Memory B cell (primary cell): ENCODE results near the gene TMEM39B.
"Not testable (repeated sequence)": the region's sequence is repeated elsewhere in the genome, so short reads cannot be mapped to it uniquely, and the experiment has no call there.

Source experiments
- ATAC-seq: fragments of 150-1000 bp; cut with Tn5 transposase; 2 replicates; pipeline ENCODE4 v1.10.0; 2021; ENCODE audit warnings: low read depth, mild to moderate bottlenecking, moderate library complexity
- DNase-seq, 2 donors: peaks; one replicate each; pipeline ENCODE4 v3.0.0; 2022; ENCODE audit warnings: low spot score in 2 of 2
- H3K27ac Mint-ChIP-seq: one replicate; pipeline ENCODE4 v1.8.0; 2022; ENCODE audit warnings: mild to moderate bottlenecking, moderate library complexity, mixed read lengths
- H3K27me3 Mint-ChIP-seq: one replicate; pipeline ENCODE4 v1.8.0; 2022; ENCODE audit warnings: mixed read lengths
- H3K36me3 Mint-ChIP-seq: one replicate; pipeline ENCODE4 v1.8.0; 2022; ENCODE audit warnings: mild to moderate bottlenecking, mixed read lengths
- H3K4me1 Mint-ChIP-seq: one replicate; pipeline ENCODE4 v1.8.0; 2022; ENCODE audit warnings: mixed read lengths
- H3K4me3 Mint-ChIP-seq: one replicate; pipeline ENCODE4 v1.8.0; 2022; ENCODE audit warnings: mild to moderate bottlenecking, moderate library complexity, mixed read lengths
- H3K9me3 Mint-ChIP-seq: one replicate; pipeline ENCODE4 v1.8.0; 2022; ENCODE audit warnings: mixed read lengths

The TMEM39B gene

DNA sequence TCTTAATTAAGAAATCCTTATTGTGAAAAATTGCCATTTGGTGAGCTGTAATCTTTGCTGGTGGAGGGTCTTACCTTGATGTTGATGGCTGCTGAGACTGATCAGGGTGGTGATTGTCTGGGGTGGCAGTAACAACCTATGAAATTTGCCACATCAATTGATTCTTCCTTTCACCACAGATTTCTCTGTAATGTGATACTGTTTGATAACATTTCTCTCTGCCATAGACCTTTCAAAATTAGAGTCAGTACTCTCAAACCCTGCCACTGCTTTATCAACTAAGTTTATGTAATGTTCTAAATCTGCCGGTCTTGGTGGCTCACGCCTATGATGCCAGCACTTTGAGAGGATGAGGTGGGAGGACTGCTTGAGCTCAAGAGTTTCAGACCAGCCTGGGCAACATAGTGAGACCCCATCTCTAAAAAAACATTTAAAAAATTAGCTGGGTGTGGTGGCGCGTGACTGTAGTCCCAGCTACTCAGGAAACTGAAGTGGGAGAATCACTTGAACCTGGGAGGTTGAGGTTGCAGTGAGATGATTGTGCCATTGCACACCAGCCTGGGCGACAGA lies 40.2 kb downstream of the TMEM39B start:
- no peak for ATAC-seq
- no peaks in the 10 kb centered on the region for H3K9me3 Mint-ChIP-seq
- H3K27ac Mint-ChIP-seq: no peak overlapping the region

DNA sequence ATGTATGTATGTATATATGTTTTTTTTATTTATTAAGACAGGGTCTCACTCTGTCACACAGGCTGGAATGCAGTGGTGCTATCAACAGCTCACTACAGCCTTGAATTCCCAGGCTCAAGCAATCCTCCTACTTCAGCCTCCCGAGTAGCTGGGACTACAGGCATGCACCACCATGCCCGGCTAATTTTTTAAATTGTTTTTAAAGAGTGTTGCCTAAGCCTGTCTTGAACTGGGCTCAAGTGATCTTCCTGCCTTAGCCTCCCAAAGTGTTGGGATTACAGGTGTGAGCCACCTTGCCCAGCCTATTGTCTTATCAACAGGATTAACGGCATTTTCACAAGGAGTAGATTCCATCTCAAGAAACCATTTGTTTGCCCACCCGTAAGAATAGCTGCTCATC lies 40.7 kb downstream of the TMEM39B start:
- H3K4me3 Mint-ChIP-seq, H3K36me3 Mint-ChIP-seq, DNase-seq, H3K9me3 Mint-ChIP-seq, H3K27ac Mint-ChIP-seq, H3K27me3 Mint-ChIP-seq, ATAC-seq: not testable (repeated sequence)
- peaks cover 34% of the 10 kb centered on the region for H3K4me1 Mint-ChIP-seq

More for the DNA sequence above, 40.2 kb downstream of the TMEM39B start:
- DNase-seq: no peak
- Mint-ChIP-seq H3K4me3 (no peak overlapping the region), H3K36me3 (peaks cover 5% of the 10 kb centered on the region), H3K27me3 (no peaks in the 10 kb centered on the region), H3K4me1 (peaks cover 34% of the 10 kb centered on the region)

DNA sequence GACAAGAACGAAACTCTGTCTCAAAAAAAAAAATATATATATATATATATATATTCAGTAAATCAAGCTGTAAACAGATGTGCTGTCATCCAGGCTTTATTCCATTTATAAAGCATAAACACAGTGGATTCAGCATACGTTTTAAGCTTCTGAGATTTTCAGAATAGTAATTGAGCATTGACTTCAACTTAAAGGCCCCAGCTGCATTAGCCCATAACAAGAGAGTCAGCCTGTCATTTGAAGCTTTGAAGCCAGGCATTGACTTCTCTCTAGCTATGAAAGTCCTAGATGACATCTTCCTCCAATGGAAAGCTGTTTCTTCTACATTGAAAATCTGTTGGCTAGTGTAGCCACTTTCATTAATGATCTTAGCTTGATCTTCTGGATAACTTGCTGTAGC lies 41.7 kb downstream of the TMEM39B start:
- H3K9me3 Mint-ChIP-seq: no peaks in the 10 kb centered on the region
- ATAC-seq (no peak), DNase-seq (no peak)
- H3K4me3 Mint-ChIP-seq: no peak overlapping the region
- H3K27ac Mint-ChIP-seq: no peak overlapping the region
- peaks cover 31% of the 10 kb centered on the region for H3K4me1 Mint-ChIP-seq
- no peaks in the 10 kb centered on the region for H3K27me3 Mint-ChIP-seq
- peaks cover 4% of the 10 kb centered on the region for H3K36me3 Mint-ChIP-seq

DNA sequence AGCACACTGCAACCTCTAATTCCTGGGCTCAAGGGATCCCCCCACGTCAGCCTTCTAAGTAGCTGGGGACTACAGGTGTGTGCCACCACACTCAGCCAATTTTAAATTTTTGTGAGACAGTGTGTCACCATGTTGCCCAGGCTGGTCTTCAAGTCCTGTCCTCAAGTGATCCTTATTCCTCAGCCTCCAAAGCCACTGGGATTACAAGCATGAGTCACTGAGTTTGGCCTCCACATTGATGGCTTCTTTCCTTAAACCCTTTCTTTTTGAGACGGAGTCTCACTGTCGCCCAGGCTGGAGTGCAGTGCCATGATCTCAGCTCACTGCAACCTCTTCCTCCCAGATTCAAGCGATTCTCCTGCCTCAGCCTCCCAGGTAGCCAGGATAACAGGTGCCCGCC lies 42.8 kb downstream of the TMEM39B start:
- no peak for ATAC-seq
- H3K27ac Mint-ChIP-seq: no peak overlapping the region
- peaks cover 4% of the 10 kb centered on the region for H3K36me3 Mint-ChIP-seq

DNA sequence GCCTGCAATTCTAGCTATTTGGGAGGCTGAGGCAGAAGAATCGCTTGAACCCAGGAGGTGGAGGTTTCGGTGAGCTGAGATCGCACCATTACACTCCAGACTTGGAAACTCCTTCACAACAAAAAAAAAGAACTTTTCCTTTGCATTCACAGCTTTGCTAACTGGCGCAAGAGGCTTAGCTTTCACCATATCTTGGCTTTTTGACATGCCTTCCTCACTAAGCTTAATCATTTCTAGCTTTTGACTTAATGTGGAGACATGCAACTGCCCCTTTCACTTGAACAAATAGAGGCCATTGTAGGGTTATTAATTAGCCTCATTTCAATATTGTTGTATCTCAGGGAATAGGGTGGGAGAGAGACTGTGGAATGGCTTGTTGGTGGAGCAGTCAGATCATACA lies 43.8 kb downstream of the TMEM39B start:
- Mint-ChIP-seq H3K9me3 (no peaks in the 10 kb centered on the region), H3K4me1 (peaks cover 26% of the 10 kb centered on the region), H3K36me3 (peaks cover 9% of the 10 kb centered on the region), H3K4me3 (no peak overlapping the region), H3K27ac (no peak overlapping the region), H3K27me3 (no peaks in the 10 kb centered on the region)
- no peak for ATAC-seq
- DNase-seq: no peak

More for the DNA sequence above, 42.8 kb downstream of the TMEM39B start:
- Mint-ChIP-seq H3K4me1 (peaks cover 30% of the 10 kb centered on the region), H3K27me3 (no peaks in the 10 kb centered on the region), H3K4me3 (no peak overlapping the region), H3K9me3 (no peaks in the 10 kb centered on the region)
- no peak for DNase-seq

DNA sequence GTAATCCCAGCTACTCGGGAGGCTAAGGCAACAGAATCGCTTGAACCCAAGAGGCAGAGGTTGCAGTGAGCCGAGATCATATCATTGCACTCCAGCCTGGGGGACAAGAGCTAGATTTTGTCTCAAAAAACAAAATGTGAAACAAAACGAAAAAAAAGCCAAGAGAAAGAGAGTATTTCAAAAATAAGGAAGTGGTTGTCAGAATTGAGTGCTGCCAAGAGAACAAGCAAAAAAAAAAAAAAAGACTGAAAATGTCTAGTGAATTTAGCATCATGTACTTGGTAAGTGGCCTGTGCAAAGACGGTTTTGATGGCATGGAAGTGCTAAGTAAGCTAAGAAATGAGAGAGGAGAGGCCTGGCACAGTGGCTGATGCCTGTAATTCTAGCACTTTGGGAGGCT lies 49.4 kb downstream of the TMEM39B start:
- H3K27me3 Mint-ChIP-seq: no peaks in the 10 kb centered on the region
- peak overlapping the region; percentile 76 for H3K27ac Mint-ChIP-seq
- peaks cover 30% of the 10 kb centered on the region for H3K4me1 Mint-ChIP-seq
- peaks cover 7% of the 10 kb centered on the region for H3K36me3 Mint-ChIP-seq
- no peaks in the 10 kb centered on the region for H3K9me3 Mint-ChIP-seq
- H3K4me3 Mint-ChIP-seq: peak overlapping the region; percentile 63
- DNase-seq (no peak), ATAC-seq (no peak)

DNA sequence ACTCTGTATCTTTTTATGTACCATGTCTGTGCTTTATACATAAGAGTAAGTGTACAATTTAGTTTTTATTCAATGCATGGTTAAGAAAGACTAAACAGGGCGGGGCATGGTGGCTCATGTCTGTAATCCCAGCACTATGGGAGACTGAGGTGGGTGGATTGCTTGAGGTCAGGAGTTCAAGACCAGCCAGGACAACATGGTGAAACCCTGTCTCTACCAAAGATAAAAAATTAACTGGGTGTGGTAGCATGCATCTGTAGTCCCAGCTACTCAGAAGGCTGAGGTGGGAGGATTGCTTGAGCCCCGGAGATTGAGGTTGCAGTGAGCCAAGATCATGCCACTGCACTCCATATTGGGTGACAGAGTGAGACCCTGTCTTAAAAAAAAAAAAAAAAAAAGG lies 50.6 kb downstream of the TMEM39B start:
- not testable (repeated sequence) for H3K27ac Mint-ChIP-seq, H3K36me3 Mint-ChIP-seq, H3K9me3 Mint-ChIP-seq, ATAC-seq, H3K4me3 Mint-ChIP-seq, H3K27me3 Mint-ChIP-seq, DNase-seq
- H3K4me1 Mint-ChIP-seq: peaks cover 40% of the 10 kb centered on the region

DNA sequence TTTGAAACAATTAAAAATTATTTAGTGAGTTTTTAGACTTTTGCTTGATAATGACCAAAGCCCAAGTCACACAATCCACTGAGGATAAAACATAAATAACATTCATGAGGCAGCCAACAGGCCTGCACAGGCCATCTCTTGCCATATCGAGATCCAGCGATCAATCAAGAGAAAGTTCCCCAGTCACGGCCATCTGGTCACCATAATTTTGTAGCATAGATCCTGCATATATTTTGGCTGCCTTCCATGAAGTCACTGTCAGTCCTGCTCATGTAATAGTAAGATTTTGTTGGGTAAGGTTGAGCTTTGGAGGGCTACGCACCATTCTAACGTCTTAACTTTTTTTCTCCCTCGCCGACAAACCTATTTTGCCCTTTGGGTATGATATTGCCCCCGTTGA lies 52.6 kb downstream of the TMEM39B start:
- Mint-ChIP-seq H3K4me3 (no peak overlapping the region), H3K27ac (no peak overlapping the region), H3K27me3 (no peaks in the 10 kb centered on the region), H3K9me3 (no peaks in the 10 kb centered on the region), H3K4me1 (peaks cover 47% of the 10 kb centered on the region), H3K36me3 (peaks cover 8% of the 10 kb centered on the region)
- DNase-seq (no peak), ATAC-seq (no peak)

DNA sequence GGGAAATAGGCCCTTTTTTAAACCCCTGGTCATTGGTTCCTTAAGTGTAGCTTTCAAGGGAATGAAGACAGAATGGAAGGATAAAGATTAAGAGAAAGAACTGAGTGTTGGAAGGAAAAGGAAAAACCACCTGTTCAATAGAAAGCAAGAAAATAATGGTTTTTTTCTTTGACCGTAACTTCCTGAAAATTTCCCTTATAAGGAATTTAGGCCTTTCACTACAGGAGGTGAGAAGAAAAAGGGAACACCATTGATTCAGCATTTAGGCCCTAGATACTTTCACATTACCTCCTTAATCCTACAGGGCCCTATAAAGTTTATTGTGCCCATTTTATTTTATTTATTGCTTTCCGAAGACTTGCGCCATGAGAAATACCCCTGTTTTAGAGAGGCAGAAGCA lies 54.0 kb downstream of the TMEM39B start:
- Mint-ChIP-seq H3K27ac (no peak overlapping the region), H3K4me1 (peaks cover 38% of the 10 kb centered on the region), H3K9me3 (no peaks in the 10 kb centered on the region), H3K36me3 (peaks cover 3% of the 10 kb centered on the region), H3K4me3 (no peak overlapping the region), H3K27me3 (no peaks in the 10 kb centered on the region)
- DNase-seq (no peak), ATAC-seq (no peak)

DNA sequence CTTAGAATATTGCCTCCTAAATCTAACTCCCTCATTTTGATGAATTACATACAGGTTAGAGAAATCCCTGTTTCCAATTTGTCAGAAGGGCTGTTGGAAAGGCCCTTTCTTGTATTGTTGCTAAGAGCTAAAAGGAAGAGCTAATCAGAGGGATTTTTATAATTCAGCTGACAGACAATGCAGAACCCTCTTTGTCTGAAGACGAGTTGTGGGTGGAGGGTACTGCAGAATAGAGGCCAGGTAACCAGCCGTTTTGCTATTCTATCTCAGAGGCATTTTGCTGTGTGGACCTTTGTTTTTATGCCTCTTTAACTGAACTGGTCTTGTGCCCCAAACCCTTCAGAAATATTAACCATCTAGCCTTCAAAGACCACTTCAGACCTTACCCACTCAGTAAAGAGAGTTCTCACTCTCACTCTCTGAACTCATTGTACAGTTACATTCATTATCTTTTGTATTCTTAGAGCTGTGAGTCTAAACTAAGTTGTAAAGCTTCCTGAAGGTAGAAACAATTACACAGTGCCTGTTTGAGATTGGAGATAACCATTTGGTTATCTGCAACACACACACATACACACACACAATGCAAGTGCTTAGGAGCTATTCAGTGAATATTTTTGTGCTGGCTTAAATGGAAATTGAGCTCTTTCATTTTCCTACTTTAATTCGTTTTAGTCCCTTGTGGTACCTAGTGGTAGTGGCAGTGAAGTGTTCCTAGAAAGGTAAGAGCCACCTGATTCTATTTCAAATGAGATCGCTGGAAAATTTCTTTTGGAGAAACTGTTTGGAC lies 54.9 kb downstream of the TMEM39B start:
- peaks cover 1% of the 10 kb centered on the region for H3K36me3 Mint-ChIP-seq
- H3K27me3 Mint-ChIP-seq: no peaks in the 10 kb centered on the region
- peaks cover 33% of the 10 kb centered on the region for H3K4me1 Mint-ChIP-seq
- H3K4me3 Mint-ChIP-seq: no peak overlapping the region
- no peaks in the 10 kb centered on the region for H3K9me3 Mint-ChIP-seq
- DNase-seq (no peak), ATAC-seq (no peak)
- H3K27ac Mint-ChIP-seq: no peak overlapping the region

DNA sequence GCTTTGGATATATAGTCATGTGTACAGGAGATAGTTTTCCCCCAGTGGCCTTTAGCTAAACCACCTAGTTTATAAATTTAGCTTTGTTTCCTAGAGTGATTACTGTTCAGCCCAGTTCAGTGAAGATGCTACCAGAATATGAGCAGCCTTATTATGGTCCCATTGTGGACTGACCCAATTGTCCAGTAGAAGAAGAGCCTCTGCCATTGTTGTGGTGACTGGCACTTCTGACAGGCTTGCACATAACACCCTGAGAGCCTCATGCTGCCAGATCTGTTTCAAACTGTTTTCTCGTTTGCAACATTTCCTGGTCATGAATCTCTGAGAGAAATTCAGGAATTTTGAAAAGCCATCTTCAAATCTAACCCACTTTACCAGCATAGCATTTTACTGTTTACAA lies 55.7 kb downstream of the TMEM39B start:
- ATAC-seq: no peak
- Mint-ChIP-seq H3K4me1 (peaks cover 27% of the 10 kb centered on the region), H3K27me3 (no peaks in the 10 kb centered on the region), H3K27ac (no peak overlapping the region), H3K36me3 (peaks cover 3% of the 10 kb centered on the region), H3K9me3 (no peaks in the 10 kb centered on the region), H3K4me3 (no peak overlapping the region)
- DNase-seq: no peak

DNA sequence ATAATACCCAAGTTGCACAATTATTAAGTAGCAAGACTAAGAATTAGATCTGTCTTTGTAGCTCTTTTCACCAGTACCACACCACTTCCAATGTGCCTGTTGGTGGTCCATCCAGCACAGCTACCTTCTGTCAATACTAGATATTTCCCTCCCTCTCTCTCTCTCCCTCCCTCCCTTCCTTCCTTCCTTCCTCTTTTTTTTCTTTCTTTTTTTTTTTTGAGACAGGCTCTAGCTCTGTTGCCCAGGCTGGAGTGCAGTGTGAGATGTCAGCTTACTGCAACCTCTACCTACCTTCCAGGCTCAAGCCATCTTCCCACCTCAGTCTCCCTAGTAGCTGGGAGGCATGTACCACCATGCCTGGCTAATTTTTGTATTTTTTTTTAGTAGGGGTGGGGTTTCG lies 56.2 kb downstream of the TMEM39B start:
- DNase-seq: no peak
- no peak overlapping the region for H3K27ac Mint-ChIP-seq
- H3K9me3 Mint-ChIP-seq: no peaks in the 10 kb centered on the region

DNA sequence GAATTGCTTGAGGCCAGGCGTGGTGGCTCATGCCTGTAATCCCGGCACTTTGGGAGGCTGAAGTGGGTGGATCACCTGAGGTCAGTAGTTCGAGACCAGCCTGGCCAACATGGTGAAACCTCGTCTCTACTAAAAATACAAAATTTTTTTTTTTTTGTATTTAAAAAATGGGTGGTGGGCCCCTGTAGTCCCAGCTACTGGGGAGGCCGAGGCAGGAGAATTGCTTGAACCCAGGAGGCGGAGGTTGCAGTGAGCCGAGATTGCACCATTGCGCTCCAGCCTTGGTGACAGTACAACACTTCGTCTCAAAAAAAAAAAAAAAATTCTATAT lies 61.2 kb downstream of the TMEM39B start:
- H3K4me3 Mint-ChIP-seq, H3K27me3 Mint-ChIP-seq, ATAC-seq, DNase-seq, H3K9me3 Mint-ChIP-seq, H3K27ac Mint-ChIP-seq: not testable (repeated sequence)
- Mint-ChIP-seq H3K36me3 (peaks cover 15% of the 10 kb centered on the region), H3K4me1 (peaks cover 12% of the 10 kb centered on the region)

More for the DNA sequence above, 56.2 kb downstream of the TMEM39B start:
- Mint-ChIP-seq H3K4me3 (no peak overlapping the region), H3K4me1 (peaks cover 26% of the 10 kb centered on the region), H3K27me3 (no peaks in the 10 kb centered on the region), H3K36me3 (peaks cover 4% of the 10 kb centered on the region)
- ATAC-seq: no peak

DNA sequence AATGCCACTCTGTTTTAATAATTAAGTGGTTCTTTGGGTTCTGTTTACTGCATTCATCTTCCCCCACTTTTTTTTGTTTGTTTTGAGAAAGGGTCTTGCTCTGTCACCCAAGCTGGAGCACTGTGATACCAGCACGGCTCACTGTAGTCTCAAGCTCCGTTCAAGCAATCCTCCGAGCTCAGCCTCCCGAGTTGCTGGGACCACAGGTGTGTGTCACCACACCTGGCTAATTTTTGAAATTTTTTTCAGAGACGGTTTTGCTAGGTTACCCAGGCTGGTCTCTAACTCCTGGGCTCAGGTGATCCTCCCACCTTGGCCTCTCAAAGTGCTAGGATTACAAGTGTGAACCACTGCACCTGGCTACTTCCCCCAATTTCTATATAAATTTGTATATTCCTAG lies 64.4 kb downstream of the TMEM39B start:
- Mint-ChIP-seq H3K27ac (peak overlapping the region; percentile 36), H3K4me1 (peaks cover 19% of the 10 kb centered on the region), H3K4me3 (no peak overlapping the region), H3K36me3 (peaks cover 17% of the 10 kb centered on the region), H3K27me3 (no peaks in the 10 kb centered on the region), H3K9me3 (no peaks in the 10 kb centered on the region)
- DNase-seq: no peak
- ATAC-seq: no peak

DNA sequence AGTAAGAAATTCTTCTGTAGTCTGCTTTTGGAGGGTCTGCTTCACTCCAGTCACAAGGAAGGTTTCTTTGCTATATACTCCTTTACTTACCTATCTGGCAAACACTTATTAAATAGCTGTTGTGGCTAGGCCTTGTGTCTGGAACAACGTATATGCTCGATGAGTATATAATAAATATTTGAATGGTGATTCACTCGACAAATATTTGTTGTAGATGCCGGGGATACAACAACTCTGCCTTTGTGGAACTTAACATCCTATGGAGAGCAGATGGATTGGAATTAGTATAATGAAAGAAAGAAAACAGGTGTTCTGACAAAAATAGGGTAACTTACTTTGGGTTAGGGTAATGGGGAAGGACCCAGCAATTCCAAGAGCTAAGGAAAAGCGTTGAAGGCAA lies 66.2 kb downstream of the TMEM39B start:
- peaks cover 25% of the 10 kb centered on the region for H3K4me1 Mint-ChIP-seq

More for the DNA sequence above, 66.2 kb downstream of the TMEM39B start:
- no peak for DNase-seq
- H3K27ac Mint-ChIP-seq: peak overlapping the region; percentile 11
- no peaks in the 10 kb centered on the region for H3K9me3 Mint-ChIP-seq
- no peak overlapping the region for H3K4me3 Mint-ChIP-seq
- no peaks in the 10 kb centered on the region for H3K27me3 Mint-ChIP-seq
- H3K36me3 Mint-ChIP-seq: peaks cover 14% of the 10 kb centered on the region
- ATAC-seq: no peak
